OCI-LY3 (cell line): ENCODE data around the gene FBRSL1.

Source experiments
- CTCF ChIP-seq: fragments of 200-600, 300-600 bp; sonication (generic); IDR thresholded peaks from 2 replicates; pipeline ENCODE4 v1.5.1; 2014; ENCODE audit warnings: antibody characterized with exemption, low read length, low read depth
- EZH2phosphoT487 ChIP-seq: fragments of 200-600 bp; shearing (Covaris generic); IDR thresholded peaks from 2 replicates; pipeline ENCODE4 v1.6.1; 2018; ENCODE audit warnings: antibody characterized with exemption, mixed run types, low read depth

DNA sequence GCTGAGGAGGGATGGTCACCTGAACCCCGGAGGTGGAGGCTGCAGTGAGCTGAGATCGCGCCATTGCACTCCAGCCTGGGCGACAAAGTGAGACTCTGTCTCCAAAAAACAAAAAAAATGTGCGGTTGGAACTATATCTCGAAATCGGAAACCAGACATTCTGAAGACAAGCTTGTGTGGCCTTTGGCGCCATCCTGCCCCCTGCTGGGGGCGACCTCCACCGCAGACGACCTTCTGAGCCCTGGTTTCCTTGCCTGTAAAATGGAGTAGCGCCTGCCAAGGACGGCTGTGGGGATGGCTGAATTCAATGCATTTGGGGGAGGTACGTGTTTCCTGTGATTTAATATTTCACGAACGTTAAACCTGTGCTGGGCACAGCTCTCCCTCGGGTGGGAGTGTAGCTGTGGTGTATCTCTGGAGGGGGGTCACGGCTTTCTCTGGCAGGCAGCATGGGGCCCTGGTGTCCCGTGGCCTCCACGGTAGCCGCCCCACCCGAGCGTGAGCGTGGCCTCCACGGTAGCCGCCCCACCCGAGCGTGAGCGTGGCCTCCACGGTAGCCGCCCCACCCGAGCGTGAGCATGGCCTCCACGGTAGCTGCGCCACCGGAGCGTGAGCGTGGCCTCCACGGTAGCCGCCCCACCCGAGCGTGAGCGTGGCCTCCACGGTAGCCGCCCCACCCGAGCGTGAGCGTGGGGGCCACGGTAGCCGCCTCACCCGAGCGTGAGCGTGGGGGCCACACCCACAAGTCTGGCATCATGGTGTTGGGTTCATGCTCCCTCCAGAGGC lies 65.1 kb downstream of the FBRSL1 start:
- peak; percentile 39 for TF ChIP-seq CTCF
- no peak for TF ChIP-seq EZH2phosphoT487
